Left renal cortex interstitium (tissue), 4 donors: ENCODE results near the gene AKR7A3. TPM values are rescaled to one million over a fixed set of nuclear protein-coding genes. Genes with fewer than 3 reads are reported as not detected.
"Not testable (repeated sequence)": the region's sequence is repeated elsewhere in the genome, so short reads cannot be mapped to it uniquely, and the experiment has no call there.

ENCODE experiments used
- DNase-seq, 4 donors: peaks; one replicate each; pipeline ENCODE4 v3.0.0-alpha.2; 2013; ENCODE audit warnings: low read depth in 4 of 4, low spot score in 2 of 4, missing footprints in 1 of 4
- polyA plus RNA-seq, 4 donors: library from polyadenylated mRNA; unstranded; fragments of 120-200 nt; gene quantifications; one replicate each; pipeline ENCODE4 v1.2.1, GENCODE V29; 2013; ENCODE audit not compliant: insufficient read length in 4 of 4

The AKR7A3 gene
- polyA plus RNA-seq, 4 donors: 0.87 to 3.3 (median 2.0) TPM

DNA sequence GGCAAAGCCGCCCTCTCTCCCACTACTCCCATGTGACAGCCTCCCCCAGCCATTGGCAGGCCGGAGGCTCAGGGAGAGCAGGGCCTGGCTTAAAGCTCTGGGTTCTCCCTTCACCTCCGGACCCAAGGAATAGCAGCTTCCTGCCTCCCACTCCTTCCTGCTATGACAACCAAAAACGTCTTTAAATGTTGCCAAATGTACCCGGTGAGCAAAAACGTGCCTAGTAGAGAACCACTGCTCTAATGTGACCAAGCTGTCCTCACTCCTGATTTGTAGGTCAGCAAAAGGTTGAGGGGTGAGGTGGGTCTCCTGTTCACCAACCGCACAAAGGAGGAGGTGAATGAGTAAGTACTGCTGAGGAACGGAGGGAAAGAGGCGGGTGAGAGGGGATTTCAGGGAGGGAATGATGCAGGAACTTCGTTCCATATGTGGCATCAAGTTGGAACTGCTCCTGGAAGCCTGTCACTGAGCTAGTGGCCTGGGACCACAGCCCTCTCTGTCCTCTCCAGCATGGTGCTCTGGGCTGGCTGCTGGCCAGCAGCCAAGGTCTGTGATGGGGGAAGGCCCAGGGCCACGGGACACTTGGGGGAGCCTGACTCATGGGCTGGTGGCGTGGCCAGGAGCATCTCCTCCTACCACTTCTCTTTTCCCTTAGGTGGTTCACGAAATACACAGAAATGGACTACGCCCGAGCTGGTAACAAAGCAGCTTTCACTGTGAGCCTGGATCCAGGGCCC is 31.2 kb downstream of the AKR7A3 start:
- DNase-seq: no peak

DNA sequence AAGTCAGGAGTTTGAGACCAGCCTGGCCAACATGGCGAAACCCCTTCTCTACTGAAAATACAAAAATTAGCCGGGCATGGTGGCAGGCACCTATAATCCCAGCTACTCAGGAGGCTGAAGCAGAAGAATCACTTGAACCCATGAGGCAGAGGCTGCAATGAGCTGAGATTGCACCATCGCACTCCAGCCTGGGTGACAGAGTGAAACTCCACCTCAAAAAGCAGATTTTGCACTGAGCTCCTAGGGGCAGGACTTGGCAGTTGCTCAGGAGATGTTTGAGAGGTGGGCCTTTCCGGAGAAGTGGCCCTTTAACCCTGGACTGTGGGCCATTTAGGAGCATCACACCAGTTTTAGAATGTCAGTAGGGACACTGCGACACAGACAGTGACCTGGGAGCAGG is 32.3 kb downstream of the AKR7A3 start:
- DNase-seq: not testable (repeated sequence)

DNA sequence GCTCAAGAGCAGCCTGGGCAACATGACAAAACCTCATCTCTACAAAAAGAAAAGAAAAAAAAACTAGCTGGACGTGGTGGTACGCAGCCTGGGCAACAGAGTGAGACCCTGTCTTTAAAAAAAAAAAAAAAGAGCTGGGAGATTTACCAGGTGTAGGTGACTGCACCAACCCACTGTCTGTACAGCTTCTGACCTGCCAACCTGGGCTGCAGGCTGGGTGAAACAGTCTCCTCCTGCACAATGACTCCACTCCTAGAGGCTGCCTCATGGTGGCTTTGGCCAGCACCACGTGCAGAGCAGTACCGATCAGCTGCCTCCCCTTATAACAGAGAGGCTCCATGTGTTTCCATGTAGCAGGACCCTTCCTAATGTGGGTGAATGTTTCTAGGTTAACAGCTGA is 33.3 kb downstream of the AKR7A3 start:
- DNase-seq: no peak

DNA sequence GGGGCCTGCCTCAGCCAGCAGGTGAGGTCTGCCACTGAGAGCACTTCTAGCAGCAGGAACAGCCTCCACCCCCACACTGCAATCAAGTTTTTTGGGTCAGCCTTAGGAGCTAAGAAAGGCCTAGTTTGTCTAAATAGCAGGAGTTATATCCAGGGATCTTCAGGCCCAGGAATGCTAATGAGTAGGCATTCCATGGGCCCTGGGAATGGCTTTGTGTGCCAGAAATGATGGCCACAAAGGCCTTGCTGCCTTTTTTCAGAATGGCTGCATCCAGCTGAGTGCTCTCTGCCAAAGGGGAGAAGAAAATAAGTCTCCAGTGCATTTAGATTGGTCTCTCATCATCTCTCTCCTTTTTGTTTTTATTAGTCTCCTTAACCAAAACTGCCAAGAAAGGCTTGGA is 34.2 kb downstream of the AKR7A3 start:
- DNase-seq: no peak

GRCh38 chr1:19251305-19252196 is 37.0 kb downstream of the AKR7A3 start, which contains the start of the genes EMC1 and MRTO4:
EMC1 (minus strand) TSS chr1:19251524; CDS start chr1:19251509, 15 bp downstream.
MRTO4 (plus strand) TSS chr1:19251805; CDS start chr1:19251836, 31 bp downstream.
- DNase-seq: peak; percentile 64 to 83 (median 82)

- no peak for DNase-seq
These were observed 37.8 kb downstream of the AKR7A3 start for GRCh38 chr1:19250629-19251304.

DNA sequence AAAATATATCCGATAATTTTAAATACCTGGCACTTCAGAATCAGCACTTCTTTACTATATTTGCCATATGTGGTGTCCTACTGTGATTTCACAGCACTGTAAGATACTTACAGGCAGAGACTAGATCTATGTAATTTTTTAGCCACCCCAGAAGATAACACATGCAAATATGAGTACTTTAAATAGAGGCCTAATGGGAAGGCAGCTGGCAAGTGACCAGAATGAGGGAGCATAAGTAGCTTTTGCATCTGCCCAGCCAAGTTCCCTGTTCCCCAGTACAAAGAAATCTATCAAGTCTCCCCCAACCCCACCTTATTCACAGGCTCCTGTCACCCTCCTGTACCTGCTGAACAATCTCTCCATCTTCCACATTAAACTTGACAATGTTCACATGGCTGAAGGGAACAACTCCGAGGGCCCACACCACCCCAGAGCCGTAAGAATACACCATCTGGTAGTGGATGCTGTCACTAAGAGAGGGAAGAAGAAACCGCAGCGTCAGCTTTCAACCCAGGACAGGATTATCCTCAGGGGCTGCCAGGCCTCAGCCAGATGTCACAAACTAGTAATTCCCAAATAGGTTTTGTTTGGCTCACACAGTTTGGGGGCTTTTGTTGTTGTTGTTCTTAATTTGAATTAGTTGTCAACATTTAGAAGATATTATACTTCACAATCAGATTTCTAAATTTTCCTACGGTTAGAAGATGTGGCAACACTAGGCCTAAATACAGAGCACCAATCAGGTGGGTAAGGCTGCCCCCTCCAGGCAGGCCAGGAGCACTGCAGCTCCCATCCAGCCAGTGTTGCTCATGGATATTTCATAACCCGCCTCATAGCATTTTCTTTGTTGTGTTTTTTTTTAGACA is 47.7 kb downstream of the AKR7A3 start:
- no peak for DNase-seq

DNA sequence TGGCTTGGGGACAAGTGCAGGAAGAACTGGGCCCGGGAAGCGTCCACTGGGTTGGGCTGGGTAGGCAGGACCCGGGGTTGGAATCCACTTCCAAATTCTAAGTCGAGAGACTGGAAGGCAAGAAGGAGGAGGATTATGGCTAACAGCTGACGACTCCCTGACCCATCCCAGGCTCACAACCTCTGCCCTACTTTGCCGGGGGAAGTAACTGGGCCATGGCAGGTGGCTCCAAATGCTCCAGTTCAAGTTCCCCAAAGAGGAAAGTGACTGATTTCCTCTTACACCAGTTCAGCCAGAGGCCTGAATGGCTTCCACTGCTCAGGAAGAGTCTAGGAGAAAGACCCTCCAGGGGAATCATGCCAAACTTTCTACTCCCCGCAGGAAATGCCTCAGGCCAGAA is 48.7 kb downstream of the AKR7A3 start:
- DNase-seq: no peak

GRCh38 chr1:19234224-19234623 is 54.3 kb downstream of the AKR7A3 start:
- no peak for DNase-seq

Other genes starting within 250 kb of the AKR7A3 start
- 100 to 1,000 TPM in 3 of 4 donors, 10 to 100 TPM in 1; 99.6 to 159 (median 126) TPM for gene UBR4, start 78.5 kb downstream of the AKR7A3 start, polyA plus RNA-seq
- 10 to 100 TPM; 40.6 to 56.1 (median 48.8) TPM for gene EMC1, start 37.2 kb downstream of the AKR7A3 start, polyA plus RNA-seq
- gene MRTO4, start 37.0 kb downstream of the AKR7A3 start, polyA plus RNA-seq: 10 to 100 TPM; 28.0 to 31.4 (median 30.3) TPM
- 100 to 1,000 TPM in 1 of 4 donors, 10 to 100 TPM in 3; 76.7 to 107 (median 87.1) TPM for gene AKR7A2, start 23.4 kb upstream of the AKR7A3 start, polyA plus RNA-seq
- 10 to 100 TPM in 3 of 4 donors, 1 to 10 TPM in 1; 9.6 to 18.3 (median 15.1) TPM for gene SLC66A1, start 23.6 kb upstream of the AKR7A3 start, polyA plus RNA-seq
- gene CAPZB, start 196.8 kb upstream of the AKR7A3 start, polyA plus RNA-seq: 100 to 1,000 TPM; 225 to 279 (median 246) TPM